Gastrocnemius medialis (tissue), 4 donors: Measurements from ENCODE around the gene SLC24A3. TPM values are rescaled to one million over a fixed set of nuclear protein-coding genes. Genes with fewer than 3 reads are reported as not detected.

Source experiments
- ATAC-seq, 2 donors: fragments of 150-250 bp; one replicate each; pipeline ENCODE4 v1.9.1; 2016
- DNase-seq, 2 donors: peaks; one replicate each; pipeline ENCODE4 v3.0.0-alpha.2; 2019
- H3K27ac ChIP-seq, 4 donors: fragments of 200-600 bp; sonication (generic); 1 replicate in 1 of 4; 2 replicates in 3 of 4; pipeline ENCODE4 v1.5.1; 2016 to 2018; ENCODE audit warnings: mild to moderate bottlenecking in 2 of 4, moderate library complexity in 1 of 4
- H3K27me3 ChIP-seq, 3 donors: fragments of 200-600 bp; sonication (generic) in 2 of 3; 1 replicate in 1 of 3; 2 replicates in 2 of 3; pipeline versions ENCODE4 v1.5.1 to v1.6.0; 2016 to 2019; ENCODE audit warnings: mild to moderate bottlenecking in 1 of 3, moderate library complexity in 1 of 3
- H3K36me3 ChIP-seq, 2 donors: fragments of 200-600 bp; sonication (generic) in 1 of 2; one replicate each; pipeline ENCODE4 v1.5.1; 2017 to 2018
- H3K4me1 ChIP-seq, 2 donors: fragments of 200-600 bp; sonication (generic) in 1 of 2; one replicate each; pipeline ENCODE4 v1.5.1; 2016 to 2017; ENCODE audit warnings: mild to moderate bottlenecking in 2 of 2
- H3K4me3 ChIP-seq, 4 donors: fragments of 200-600 bp; sonication (generic) in 3 of 4; 1 replicate in 1 of 4; 2 replicates in 3 of 4; pipeline ENCODE4 v1.5.1; 2016 to 2019; ENCODE audit warnings: mild to moderate bottlenecking in 2 of 4
- H3K9me3 ChIP-seq, 3 donors: fragments of 200-600 bp; sonication (generic) in 2 of 3; 1 replicate in 1 of 3; 2 replicates in 2 of 3; pipeline ENCODE4 v1.5.1; 2016 to 2019
- CTCF ChIP-seq, 5 experiments: fragments of 450-650 bp in 3 of 5; fragments of 200-600 bp in 2 of 5; sonication (generic) in 2 of 5; IDR thresholded peaks in 4 of 5; conservative IDR thresholded peaks in 1 of 5; 1 replicate in 4 of 5; 2 replicates in 1 of 5; pipeline ENCODE4 v1.5.1; 2016 to 2019; ENCODE audit warnings: antibody characterized with exemption in 5 of 5, mild to moderate bottlenecking in 3 of 5, moderate library complexity in 3 of 5
- POLR2A ChIP-seq, 2 donors: fragments of 450-650 bp; IDR thresholded peaks; one replicate each; pipeline ENCODE4 v1.6.1; 2017; ENCODE audit warnings: antibody characterized with exemption in 2 of 2, mild to moderate bottlenecking in 2 of 2, moderate library complexity in 2 of 2
- in situ Hi-C, 4 donors: fragments of 200-750 bp; cut with MboI; loops; one replicate each; pipeline versions ENCODE4 v1.15.0 to v1.8.0; 2017; ENCODE audit warnings: low sequenced_read_pairs in 4 of 4
- intact Hi-C: fragments of 100-400 bp; cut with DNase I; formaldehyde crosslinking; loops from one replicate; pipeline ENCODE4 v1.15.1; 2023; ENCODE audit warnings: low total_unique reads
- total RNA-seq, 4 donors: library from RNA; depleted of rRNA; stranded (reverse); fragments of >200 nt; gene quantifications; one replicate each; pipeline versions ENCODE4 v1.1.0 to v1.2.3, GENCODE V29; 2016

Gene SLC24A3
- total RNA-seq, 4 donors from 2014 or later = 3.3 to 7.8 (median 6.7) TPM

GRCh38 chr20:19725814-19726525 lies 513.5 kb downstream of the SLC24A3 start:
- Histone ChIP-seq H3K4me3 (no peak overlapping the region), H3K27me3 (no peaks in the 10 kb centered on the region), H3K4me1 (no peaks in the 10 kb centered on the region), H3K27ac (no peak overlapping the region), H3K9me3 (no peaks in the 10 kb centered on the region), H3K36me3 (no peaks in the 10 kb centered on the region)
- in situ Hi-C loops = no loop called here
- ATAC-seq = no peak
- DNase-seq = no peak
- no peak for TF ChIP-seq CTCF (IDR thresholded peaks at IDR 0.05 in 4 of 5, conservative IDR thresholded peaks at IDR 0.05 in 1 of 5)
- no peak for TF ChIP-seq POLR2A (IDR thresholded peaks at IDR 0.05)
- intact Hi-C loops = no loop called here

GRCh38 chr20:19727251-19727847 lies 514.9 kb downstream of the SLC24A3 start:
- Histone ChIP-seq H3K4me1 (no peaks in the 10 kb centered on the region), H3K36me3 (no peaks in the 10 kb centered on the region), H3K4me3 (no peak overlapping the region), H3K27ac (no peak overlapping the region), H3K9me3 (no peaks in the 10 kb centered on the region), H3K27me3 (no peaks in the 10 kb centered on the region)
- no peak for DNase-seq
- no peak for TF ChIP-seq CTCF (IDR thresholded peaks at IDR 0.05 in 4 of 5, conservative IDR thresholded peaks at IDR 0.05 in 1 of 5)
- TF ChIP-seq POLR2A (IDR thresholded peaks at IDR 0.05) = no peak
- in situ Hi-C loops (no loop called here), intact Hi-C loops (no loop called here)
- ATAC-seq = no peak

GRCh38 chr20:19729672-19730071 lies 517.2 kb downstream of the SLC24A3 start:
- Histone ChIP-seq H3K9me3 (no peaks in the 10 kb centered on the region), H3K4me3 (no peak overlapping the region), H3K4me1 (peaks cover 2 to 6% of the 10 kb centered on the region in 2 donors), H3K36me3 (no peaks in the 10 kb centered on the region), H3K27ac (no peak overlapping the region), H3K27me3 (no peaks in the 10 kb centered on the region)
- DNase-seq (no peak), ATAC-seq (no peak)
- in situ Hi-C loops = no loop called here
- intact Hi-C loops = no loop called here
- no peak for TF ChIP-seq CTCF (IDR thresholded peaks at IDR 0.05 in 4 of 5, conservative IDR thresholded peaks at IDR 0.05 in 1 of 5)

- Histone ChIP-seq H3K9me3 (no peaks in the 10 kb centered on the region), H3K4me3 (no peak overlapping the region), H3K4me1 (peaks cover 10 to 17% of the 10 kb centered on the region in 2 donors), H3K27me3 (no peaks in the 10 kb centered on the region), H3K36me3 (no peaks in the 10 kb centered on the region), H3K27ac (no peak overlapping the region)
- TF ChIP-seq CTCF (IDR thresholded peaks at IDR 0.05 in 4 of 5, conservative IDR thresholded peaks at IDR 0.05 in 1 of 5) (no peak), POLR2A (IDR thresholded peaks at IDR 0.05) (no peak)
- intact Hi-C loops = no loop called here
- no peak for ATAC-seq
- in situ Hi-C loops = no loop called here
- DNase-seq = no peak
These were observed 518.3 kb downstream of the SLC24A3 start for GRCh38 chr20:19730706-19731105.
